ENCODE results near the gene KIF2A. TPM values are rescaled to one million over a fixed set of nuclear protein-coding genes. Genes with fewer than 3 reads are reported as not detected.

KIF2A gene
- total RNA-seq, 1 experiment from 2014 or later: 86.1 TPM

DNA sequence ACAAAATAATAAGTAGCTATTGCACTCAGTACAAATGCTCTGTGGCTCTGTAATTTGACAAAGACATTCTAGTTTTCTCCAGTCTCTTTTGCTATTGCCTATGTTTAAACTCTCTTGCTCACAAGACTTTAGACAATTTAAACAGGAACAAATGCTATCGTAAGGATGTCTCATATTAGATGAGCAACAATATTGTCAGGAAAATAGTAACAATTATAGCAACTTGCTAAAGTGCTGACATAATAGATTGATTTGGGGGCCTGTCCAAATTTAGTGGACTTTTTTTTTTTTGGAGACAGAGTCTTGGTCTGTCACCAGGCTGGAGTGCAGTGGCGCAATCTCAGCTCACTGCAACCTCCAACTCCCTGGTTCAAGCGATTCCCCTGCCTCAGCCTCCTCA lies 11.8 kb downstream of the KIF2A start:
- Histone ChIP-seq H2AK5ac (ENCODE audit: insufficient read length, low read length) (no peak overlapping the region), H3K14ac (ENCODE audit: insufficient read depth, low read length) (no peak overlapping the region), H2BK120ac (ENCODE audit: low read depth, low read length, poor library complexity, severe bottlenecking) (no peak overlapping the region), H2BK5ac (ENCODE audit: insufficient read length, low read length) (no peak overlapping the region), H4K20me1 (ENCODE audit: control insufficient read depth, insufficient read depth, insufficient read length) (no peaks in the 10 kb centered on the region), H3K27ac (ENCODE audit: insufficient read length, low read depth, low read length) (no peak overlapping the region), H2BK12ac (ENCODE audit: insufficient read length, low read depth, low read length) (no peak overlapping the region), H3K79me2 (ENCODE audit: insufficient read depth, low read length) (peaks cover 39% of the 10 kb centered on the region; the same call in 1 of the 2 replicates), H3K79me1 (ENCODE audit: insufficient read depth, low read depth, low read length, poor library complexity, severe bottlenecking) (peaks cover 9% of the 10 kb centered on the region), H2BK15ac (ENCODE audit: low read depth, low read length) (no peak overlapping the region), H3K9ac (ENCODE audit: extremely low read depth, insufficient read length, low read length) (no peak overlapping the region), H3K56ac (ENCODE audit: insufficient read length, low read depth, low read length) (no peak overlapping the region), H3K27me3 (ENCODE audit: insufficient read depth, low read length) (no peaks in the 10 kb centered on the region), H3K23ac (ENCODE audit: insufficient read length, low read depth, low read length) (no peak overlapping the region), H4K5ac (ENCODE audit: insufficient read length, low read depth, low read length) (no peak overlapping the region), H2AFZ (ENCODE audit: low read length) (no peak overlapping the region), H3K9me3 (ENCODE audit: control insufficient read depth, low read depth, low read length) (no peaks in the 10 kb centered on the region), H3K23me2 (ENCODE audit: insufficient read length, low read depth, low read length, poor library complexity, severe bottlenecking) (no peaks in the 10 kb centered on the region), H2BK20ac (ENCODE audit: low read depth, low read length, poor library complexity, severe bottlenecking) (no peak overlapping the region), H3K4me1 (ENCODE audit: insufficient read depth, low read length) (no peaks in the 10 kb centered on the region), H3K4ac (ENCODE audit: low read depth, low read length) (no peak overlapping the region), H4K8ac (replicated peaks; ENCODE audit: insufficient read length, low read depth, low read length) (no peak overlapping the region), H3K4me2 (ENCODE audit: insufficient read depth, insufficient read length, low read length) (no peak overlapping the region), H3T11ph (ENCODE audit: low read length) (no peak overlapping the region), H4K91ac (ENCODE audit: insufficient read length, low read depth, low read length) (no peak overlapping the region), H3K18ac (ENCODE audit: insufficient read length, low read depth, low read length) (no peak overlapping the region)
- DNase-seq: no peak
- no peak overlapping the region for H3K27ac Mint-ChIP-seq
- H3K36me3 Mint-ChIP-seq (ENCODE audit: insufficient read depth in 1 of 3, low read depth in 3 of 3): peaks cover 0 to 8% (median 8%) of the 10 kb centered on the region in 3 experiments; a peak in 6 of 7 replicates
- peaks cover 11 to 14% of the 10 kb centered on the region in 2 experiments for H3K4me1 Mint-ChIP-seq
- no peaks in the 10 kb centered on the region for H3K27me3 Mint-ChIP-seq (ENCODE audit: low read depth)
- TF ChIP-seq, protein P1, sequence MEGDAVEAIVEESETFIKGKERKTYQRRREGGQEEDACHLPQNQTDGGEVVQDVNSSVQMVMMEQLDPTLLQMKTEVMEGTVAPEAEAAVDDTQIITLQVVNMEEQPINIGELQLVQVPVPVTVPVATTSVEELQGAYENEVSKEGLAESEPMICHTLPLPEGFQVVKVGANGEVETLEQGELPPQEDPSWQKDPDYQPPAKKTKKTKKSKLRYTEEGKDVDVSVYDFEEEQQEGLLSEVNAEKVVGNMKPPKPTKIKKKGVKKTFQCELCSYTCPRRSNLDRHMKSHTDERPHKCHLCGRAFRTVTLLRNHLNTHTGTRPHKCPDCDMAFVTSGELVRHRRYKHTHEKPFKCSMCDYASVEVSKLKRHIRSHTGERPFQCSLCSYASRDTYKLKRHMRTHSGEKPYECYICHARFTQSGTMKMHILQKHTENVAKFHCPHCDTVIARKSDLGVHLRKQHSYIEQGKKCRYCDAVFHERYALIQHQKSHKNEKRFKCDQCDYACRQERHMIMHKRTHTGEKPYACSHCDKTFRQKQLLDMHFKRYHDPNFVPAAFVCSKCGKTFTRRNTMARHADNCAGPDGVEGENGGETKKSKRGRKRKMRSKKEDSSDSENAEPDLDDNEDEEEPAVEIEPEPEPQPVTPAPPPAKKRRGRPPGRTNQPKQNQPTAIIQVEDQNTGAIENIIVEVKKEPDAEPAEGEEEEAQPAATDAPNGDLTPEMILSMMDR (conservative IDR thresholded peaks at IDR 0.05): no peak
- H3K9me3 Mint-ChIP-seq: no peaks in the 10 kb centered on the region
- H3K4me3 Mint-ChIP-seq: no peak overlapping the region
- no CpG with 5 or more reads among the region's 3 CpGs for WGBS (ENCODE audit: extremely low coverage, insufficient read length, low lambda C conversion rate)

Data from H9 (cell line).